Mesendoderm (in vitro differentiated cells): ENCODE results near the gene RASSF3.
"Not testable (repeated sequence)": the region's sequence is repeated elsewhere in the genome, so short reads cannot be mapped to it uniquely, and the experiment has no call there.

ENCODE experiments used
- DNase-seq: peaks from one replicate; pipeline ENCODE4 v3.0.0; 2013
- H2AK5ac ChIP-seq: 2 replicates; pipeline ENCODE4 v1.6.1; 2013; ENCODE audit warnings: low read length, inconsistent platforms
- H2BK120ac ChIP-seq: 2 replicates; pipeline ENCODE4 v1.6.1; 2013; ENCODE audit warnings: low read depth, mild to moderate bottlenecking, low read length, moderate library complexity, mixed read lengths
- H2BK15ac ChIP-seq: replicated peaks from 2 replicates; pipeline ENCODE4 v1.6.1; 2013; ENCODE audit warnings: low read depth, mild to moderate bottlenecking, moderate library complexity
- H2BK5ac ChIP-seq: 2 replicates; pipeline ENCODE4 v1.6.1; 2013; ENCODE audit warnings: low read length, inconsistent platforms
- H3K18ac ChIP-seq: 2 replicates; pipeline ENCODE4 v1.6.1; 2013; ENCODE audit warnings: mild to moderate bottlenecking, low read length, mixed read lengths
- H3K23ac ChIP-seq: one replicate; pipeline ENCODE4 v1.6.1; 2013; ENCODE audit warnings: low read length
- H3K27ac ChIP-seq: 2 replicates; pipeline ENCODE4 v1.5.1; 2013; ENCODE audit warnings: low read depth, mild to moderate bottlenecking, inconsistent platforms, low read length, moderate library complexity
- H3K27me3 ChIP-seq: 2 replicates; pipeline ENCODE4 v1.6.1; 2013; ENCODE audit warnings: low read length, control low read depth, mild to moderate bottlenecking, inconsistent platforms; ENCODE audit not compliant: insufficient read depth, poor library complexity
- H3K36me3 ChIP-seq: 2 replicates; pipeline ENCODE4 v1.6.1; 2013; ENCODE audit warnings: low read length, inconsistent platforms; ENCODE audit not compliant: control insufficient read depth, insufficient read depth
- H3K4ac ChIP-seq: one replicate; pipeline ENCODE4 v1.6.1; 2013; ENCODE audit warnings: low read depth, mild to moderate bottlenecking, low read length, moderate library complexity
- H3K4me1 ChIP-seq: 2 replicates; pipeline ENCODE4 v1.6.1; 2013; ENCODE audit warnings: low read depth, low read length, inconsistent platforms; ENCODE audit not compliant: control insufficient read depth
- H3K4me2 ChIP-seq: 2 replicates; pipeline ENCODE4 v1.6.1; 2013; ENCODE audit warnings: low read length
- H3K4me3 ChIP-seq: 2 replicates; pipeline ENCODE4 v1.5.1; 2013; ENCODE audit warnings: mild to moderate bottlenecking, low read length
- H3K56ac ChIP-seq: one replicate; pipeline ENCODE4 v1.6.1; 2013; ENCODE audit warnings: low read length
- H3K79me1 ChIP-seq: 2 replicates; pipeline ENCODE4 v1.6.1; 2013; ENCODE audit warnings: low read length, inconsistent platforms
- H3K79me2 ChIP-seq: 2 replicates; pipeline ENCODE4 v1.6.1; 2013; ENCODE audit warnings: mild to moderate bottlenecking, low read length; ENCODE audit not compliant: control insufficient read depth, insufficient read depth
- H3K9ac ChIP-seq: 2 replicates; pipeline ENCODE4 v1.6.1; 2013; ENCODE audit warnings: low read length, inconsistent platforms
- H4K5ac ChIP-seq: one replicate; pipeline ENCODE4 v1.6.1; 2013; ENCODE audit warnings: low read length
- H4K8ac ChIP-seq: one replicate; pipeline ENCODE4 v1.6.1; 2013; ENCODE audit warnings: low read depth, mild to moderate bottlenecking, control low read depth, low read length, moderate library complexity
- WGBS: extraction: QIAGEN DNeasy Blood & Tissue Kit; methylation state at CpG from one replicate; pipeline ENCODE4 v1.1.7; 2013; ENCODE audit warnings: low lambda C conversion rate, missing lambda C conversion rate; ENCODE audit not compliant: insufficient coverage; ENCODE audit errors: extremely low coverage; 5-methylcytosine and 5-hydroxymethylcytosine counted together

RASSF3 gene

GRCh38 chr12:64653907-64654306, 43.6 kb downstream of the RASSF3 start:
- not testable (repeated sequence) for H3K23ac ChIP-seq, H3K9ac ChIP-seq, DNase-seq, H3K4me1 ChIP-seq, H3K4ac ChIP-seq, H3K4me3 ChIP-seq, H2BK5ac ChIP-seq, H2AK5ac ChIP-seq, H2BK15ac ChIP-seq, H3K36me3 ChIP-seq, H4K5ac ChIP-seq, H3K56ac ChIP-seq, H3K4me2 ChIP-seq, H3K27ac ChIP-seq, H4K8ac ChIP-seq, H2BK120ac ChIP-seq, H3K27me3 ChIP-seq, H3K18ac ChIP-seq
- Histone ChIP-seq H3K79me2 (peaks cover 28% of the 10 kb centered on the region), H3K79me1 (peaks cover 18% of the 10 kb centered on the region)
- no CpG with 5 or more reads among the region's 2 CpGs for WGBS

GRCh38 chr12:64655141-64655540, 44.8 kb downstream of the RASSF3 start:
- DNase-seq = no peak
- Histone ChIP-seq H4K8ac (no peak overlapping the region), H3K4me2 (no peak overlapping the region), H3K27me3 (no peaks in the 10 kb centered on the region), H2BK5ac (no peak overlapping the region), H3K4ac (no peak overlapping the region), H2AK5ac (no peak overlapping the region), H3K79me1 (peaks cover 14% of the 10 kb centered on the region), H3K18ac (no peak overlapping the region), H2BK15ac (no peak overlapping the region), H4K5ac (no peak overlapping the region), H3K23ac (no peak overlapping the region), H3K4me1 (peaks cover 3% of the 10 kb centered on the region), H3K27ac (no peak overlapping the region), H3K9ac (no peak overlapping the region), H3K4me3 (no peak overlapping the region), H3K56ac (no peak overlapping the region), H2BK120ac (no peak overlapping the region), H3K36me3 (no peaks in the 10 kb centered on the region), H3K79me2 (peaks cover 22% of the 10 kb centered on the region)
- WGBS = no CpG with 5 or more reads among the region's 3 CpGs

- Histone ChIP-seq H3K23ac (no peak overlapping the region), H3K27ac (no peak overlapping the region), H3K4ac (no peak overlapping the region), H2BK5ac (no peak overlapping the region), H3K27me3 (no peaks in the 10 kb centered on the region), H3K4me3 (no peak overlapping the region), H2BK120ac (no peak overlapping the region), H2AK5ac (no peak overlapping the region), H3K4me2 (no peak overlapping the region), H3K36me3 (no peaks in the 10 kb centered on the region), H3K9ac (no peak overlapping the region), H4K5ac (no peak overlapping the region), H3K18ac (no peak overlapping the region), H3K56ac (no peak overlapping the region), H3K79me1 (peaks cover 16% of the 10 kb centered on the region), H3K4me1 (peaks cover 3% of the 10 kb centered on the region), H2BK15ac (no peak overlapping the region), H3K79me2 (peaks cover 26% of the 10 kb centered on the region), H4K8ac (no peak overlapping the region)
- no CpG with 5 or more reads among the region's 1 CpG for WGBS
- DNase-seq = peak; percentile 80
Observed at GRCh38 chr12:64656429-64656828, 46.1 kb downstream of the RASSF3 start.

GRCh38 chr12:64658892-64659481, 48.7 kb downstream of the RASSF3 start:
- Histone ChIP-seq H3K79me1 (peaks cover 11% of the 10 kb centered on the region), H2AK5ac (no peak overlapping the region), H3K4me2 (no peak overlapping the region), H3K27ac (no peak overlapping the region), H2BK120ac (no peak overlapping the region), H2BK5ac (no peak overlapping the region), H3K4me1 (peaks cover 3% of the 10 kb centered on the region), H4K8ac (no peak overlapping the region), H3K9ac (no peak overlapping the region), H4K5ac (no peak overlapping the region), H3K56ac (no peak overlapping the region), H3K4me3 (no peak overlapping the region), H3K79me2 (peaks cover 12% of the 10 kb centered on the region), H3K27me3 (no peaks in the 10 kb centered on the region), H3K18ac (no peak overlapping the region), H3K23ac (no peak overlapping the region), H3K4ac (no peak overlapping the region), H3K36me3 (no peaks in the 10 kb centered on the region), H2BK15ac (no peak overlapping the region)
- no CpG with 5 or more reads among the region's 3 CpGs for WGBS
- no peak for DNase-seq

- Histone ChIP-seq H4K5ac (no peak overlapping the region), H3K27ac (no peak overlapping the region), H3K79me1 (peaks cover 13% of the 10 kb centered on the region), H3K36me3 (no peaks in the 10 kb centered on the region), H3K79me2 (peaks cover 12% of the 10 kb centered on the region), H3K9ac (no peak overlapping the region), H3K4me1 (peaks cover 3% of the 10 kb centered on the region), H3K56ac (no peak overlapping the region), H4K8ac (no peak overlapping the region), H3K27me3 (no peaks in the 10 kb centered on the region), H2AK5ac (no peak overlapping the region), H3K4me3 (no peak overlapping the region), H2BK5ac (no peak overlapping the region), H3K23ac (no peak overlapping the region), H3K4ac (no peak overlapping the region), H2BK120ac (no peak overlapping the region), H2BK15ac (no peak overlapping the region), H3K18ac (no peak overlapping the region), H3K4me2 (no peak overlapping the region)
- no CpG with 5 or more reads among the region's 6 CpGs for WGBS
- no peak for DNase-seq
Observed at GRCh38 chr12:64660237-64661018, 50.1 kb downstream of the RASSF3 start.
